Mesendoderm (in vitro differentiated cells): Measurements from ENCODE around the gene PSMB1.

Experiments
- DNase-seq: peaks from one replicate; pipeline ENCODE4 v3.0.0; 2013
- H2AK5ac ChIP-seq: 2 replicates; pipeline ENCODE4 v1.6.1; 2013; ENCODE audit warnings: low read length, inconsistent platforms
- H2BK120ac ChIP-seq: 2 replicates; pipeline ENCODE4 v1.6.1; 2013; ENCODE audit warnings: low read depth, mild to moderate bottlenecking, low read length, moderate library complexity, mixed read lengths
- H2BK15ac ChIP-seq: replicated peaks from 2 replicates; pipeline ENCODE4 v1.6.1; 2013; ENCODE audit warnings: low read depth, mild to moderate bottlenecking, moderate library complexity
- H2BK5ac ChIP-seq: 2 replicates; pipeline ENCODE4 v1.6.1; 2013; ENCODE audit warnings: low read length, inconsistent platforms
- H3K18ac ChIP-seq: 2 replicates; pipeline ENCODE4 v1.6.1; 2013; ENCODE audit warnings: mild to moderate bottlenecking, low read length, mixed read lengths
- H3K23ac ChIP-seq: one replicate; pipeline ENCODE4 v1.6.1; 2013; ENCODE audit warnings: low read length
- H3K27ac ChIP-seq: 2 replicates; pipeline ENCODE4 v1.5.1; 2013; ENCODE audit warnings: low read depth, mild to moderate bottlenecking, inconsistent platforms, low read length, moderate library complexity
- H3K27me3 ChIP-seq: 2 replicates; pipeline ENCODE4 v1.6.1; 2013; ENCODE audit warnings: low read length, control low read depth, mild to moderate bottlenecking, inconsistent platforms; ENCODE audit not compliant: insufficient read depth, poor library complexity
- H3K36me3 ChIP-seq: 2 replicates; pipeline ENCODE4 v1.6.1; 2013; ENCODE audit warnings: low read length, inconsistent platforms; ENCODE audit not compliant: control insufficient read depth, insufficient read depth
- H3K4ac ChIP-seq: one replicate; pipeline ENCODE4 v1.6.1; 2013; ENCODE audit warnings: low read depth, mild to moderate bottlenecking, low read length, moderate library complexity
- H3K4me1 ChIP-seq: 2 replicates; pipeline ENCODE4 v1.6.1; 2013; ENCODE audit warnings: low read depth, low read length, inconsistent platforms; ENCODE audit not compliant: control insufficient read depth
- H3K4me2 ChIP-seq: 2 replicates; pipeline ENCODE4 v1.6.1; 2013; ENCODE audit warnings: low read length
- H3K4me3 ChIP-seq: 2 replicates; pipeline ENCODE4 v1.5.1; 2013; ENCODE audit warnings: mild to moderate bottlenecking, low read length
- H3K56ac ChIP-seq: one replicate; pipeline ENCODE4 v1.6.1; 2013; ENCODE audit warnings: low read length
- H3K79me1 ChIP-seq: 2 replicates; pipeline ENCODE4 v1.6.1; 2013; ENCODE audit warnings: low read length, inconsistent platforms
- H3K79me2 ChIP-seq: 2 replicates; pipeline ENCODE4 v1.6.1; 2013; ENCODE audit warnings: mild to moderate bottlenecking, low read length; ENCODE audit not compliant: control insufficient read depth, insufficient read depth
- H3K9ac ChIP-seq: 2 replicates; pipeline ENCODE4 v1.6.1; 2013; ENCODE audit warnings: low read length, inconsistent platforms
- H4K5ac ChIP-seq: one replicate; pipeline ENCODE4 v1.6.1; 2013; ENCODE audit warnings: low read length
- H4K8ac ChIP-seq: one replicate; pipeline ENCODE4 v1.6.1; 2013; ENCODE audit warnings: low read depth, mild to moderate bottlenecking, control low read depth, low read length, moderate library complexity
- WGBS: extraction: QIAGEN DNeasy Blood & Tissue Kit; methylation state at CpG from one replicate; pipeline ENCODE4 v1.1.7; 2013; ENCODE audit warnings: low lambda C conversion rate, missing lambda C conversion rate; ENCODE audit not compliant: insufficient coverage; ENCODE audit errors: extremely low coverage; 5-methylcytosine and 5-hydroxymethylcytosine counted together

PSMB1 gene

DNA sequence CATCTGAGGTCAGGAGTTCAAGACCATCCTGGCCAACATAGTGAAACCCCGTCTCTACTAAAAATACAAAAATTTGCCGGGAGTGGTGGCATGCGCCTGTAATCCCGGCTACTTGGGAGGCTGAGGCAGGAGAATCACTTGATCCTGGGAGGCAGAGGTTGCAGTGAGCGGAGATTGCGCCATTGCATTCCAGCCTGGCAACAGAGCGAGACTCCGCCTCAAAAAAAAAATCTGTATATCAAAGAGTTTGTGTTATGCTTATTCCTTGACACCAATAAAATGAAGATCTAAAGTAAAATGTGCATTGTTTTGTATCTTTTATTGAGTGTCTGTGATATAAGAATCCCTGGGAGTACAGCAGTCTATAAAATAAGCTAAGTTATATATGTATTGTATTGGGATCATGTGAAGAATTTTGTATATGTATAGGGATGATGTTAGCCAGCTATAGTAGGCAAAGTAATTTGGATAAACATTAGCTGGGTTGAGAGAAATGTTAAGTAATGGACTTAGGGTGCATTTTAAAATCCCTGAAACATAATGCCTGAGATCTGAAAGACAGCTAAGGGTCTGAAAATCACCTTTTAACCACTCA lies 11.9 kb upstream of the PSMB1 start:
- Histone ChIP-seq H2BK15ac (no peak overlapping the region), H3K18ac (no peak overlapping the region), H2BK120ac (no peak overlapping the region), H2BK5ac (no peak overlapping the region), H3K9ac (no peak overlapping the region), H3K36me3 (peaks cover 6% of the 10 kb centered on the region), H3K4ac (no peak overlapping the region), H4K5ac (no peak overlapping the region), H3K4me2 (no peak overlapping the region), H3K79me2 (no peaks in the 10 kb centered on the region), H3K79me1 (no peaks in the 10 kb centered on the region), H3K27ac (no peak overlapping the region), H3K56ac (no peak overlapping the region), H3K4me3 (no peak overlapping the region), H2AK5ac (no peak overlapping the region), H3K23ac (no peak overlapping the region), H3K27me3 (no peaks in the 10 kb centered on the region), H3K4me1 (no peaks in the 10 kb centered on the region), H4K8ac (no peak overlapping the region)
- no CpG with 5 or more reads among the region's 8 CpGs for WGBS
- no peak for DNase-seq

- no peak overlapping the region for H3K27ac ChIP-seq
- no peaks in the 10 kb centered on the region for H3K27me3 ChIP-seq
- H3K23ac ChIP-seq, result no peak overlapping the region
- H2BK5ac ChIP-seq, result no peak overlapping the region
- H3K4ac ChIP-seq, result no peak overlapping the region
- no peak overlapping the region for H2BK15ac ChIP-seq
- no CpG with 5 or more reads among the region's 4 CpGs for WGBS
- peaks cover 2% of the 10 kb centered on the region for H3K36me3 ChIP-seq
- H3K4me1 ChIP-seq, result no peaks in the 10 kb centered on the region
- peaks cover 4% of the 10 kb centered on the region for H3K79me2 ChIP-seq
- no peak overlapping the region for H3K18ac ChIP-seq
- H2BK120ac ChIP-seq, result no peak overlapping the region
- no peak overlapping the region for H4K5ac ChIP-seq
- H4K8ac ChIP-seq, result no peak overlapping the region
- no peak overlapping the region for H3K9ac ChIP-seq
- no peak overlapping the region for H2AK5ac ChIP-seq
- peaks cover 3% of the 10 kb centered on the region for H3K79me1 ChIP-seq
- no peak for DNase-seq
- H3K56ac ChIP-seq, result no peak overlapping the region
- H3K4me2 ChIP-seq, result no peak overlapping the region
- no peak overlapping the region for H3K4me3 ChIP-seq
Measured at GRCh38 chr6:170561555-170561954, 8.4 kb upstream of the PSMB1 start.

DNA sequence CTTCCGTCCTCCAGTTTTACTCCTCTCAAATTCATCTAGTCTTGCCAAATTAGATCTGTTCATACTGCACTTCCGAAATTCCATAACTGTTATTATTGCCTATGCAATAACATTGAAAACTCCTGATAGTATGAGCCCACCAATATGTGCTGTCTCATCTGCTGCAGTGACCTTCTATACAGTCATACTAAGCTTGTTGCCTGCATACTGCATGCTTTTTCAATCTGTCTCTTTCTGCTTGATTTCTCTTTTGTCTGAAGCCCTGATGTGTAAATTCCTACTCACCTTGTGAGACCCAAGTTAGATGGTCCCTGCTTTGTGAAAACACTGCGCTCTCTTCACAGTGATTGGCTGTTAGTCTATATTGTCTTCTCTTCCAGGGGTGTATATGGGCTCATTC lies 2.2 kb upstream of the PSMB1 start:
- no peak overlapping the region for H3K4ac ChIP-seq
- no peak overlapping the region for H3K18ac ChIP-seq
- H3K27ac ChIP-seq, result no peak overlapping the region
- peaks cover 48% of the 10 kb centered on the region for H3K79me2 ChIP-seq
- H3K23ac ChIP-seq, result no peak overlapping the region
- H3K27me3 ChIP-seq, result no peaks in the 10 kb centered on the region
- no peak for DNase-seq
- H2BK120ac ChIP-seq, result no peak overlapping the region
- H3K9ac ChIP-seq, result peak overlapping the region; percentile 85
- H3K4me3 ChIP-seq, result no peak overlapping the region
- H3K4me1 ChIP-seq, result peaks cover 5% of the 10 kb centered on the region
- no peaks in the 10 kb centered on the region for H3K36me3 ChIP-seq
- H2AK5ac ChIP-seq, result no peak overlapping the region
- no peak overlapping the region for H2BK15ac ChIP-seq
- H3K79me1 ChIP-seq, result peaks cover 8% of the 10 kb centered on the region
- peak overlapping the region; percentile 70 for H3K4me2 ChIP-seq
- H4K8ac ChIP-seq, result no peak overlapping the region
- no peak overlapping the region for H4K5ac ChIP-seq
- no CpG with 5 or more reads among the region's 3 CpGs for WGBS
- no peak overlapping the region for H2BK5ac ChIP-seq
- H3K56ac ChIP-seq, result no peak overlapping the region

GRCh38 chr6:170554796-170555137 lies 1.7 kb upstream of the PSMB1 start:
- Histone ChIP-seq H3K18ac (no peak overlapping the region), H3K79me2 (peaks cover 53% of the 10 kb centered on the region), H2AK5ac (no peak overlapping the region), H2BK15ac (no peak overlapping the region), H3K4me1 (peaks cover 5% of the 10 kb centered on the region), H3K27ac (no peak overlapping the region), H2BK5ac (no peak overlapping the region), H3K23ac (no peak overlapping the region), H3K4me3 (peak overlapping the region; percentile 72), H3K4me2 (peak overlapping the region; percentile 70), H3K27me3 (no peaks in the 10 kb centered on the region), H3K9ac (peak overlapping the region; percentile 85), H3K56ac (peak overlapping the region; percentile 98), H3K79me1 (peaks cover 8% of the 10 kb centered on the region), H3K4ac (no peak overlapping the region), H3K36me3 (no peaks in the 10 kb centered on the region), H4K8ac (no peak overlapping the region), H4K5ac (no peak overlapping the region), H2BK120ac (no peak overlapping the region)
- WGBS, result no CpG with 5 or more reads among the region's 7 CpGs
- no peak for DNase-seq

DNA sequence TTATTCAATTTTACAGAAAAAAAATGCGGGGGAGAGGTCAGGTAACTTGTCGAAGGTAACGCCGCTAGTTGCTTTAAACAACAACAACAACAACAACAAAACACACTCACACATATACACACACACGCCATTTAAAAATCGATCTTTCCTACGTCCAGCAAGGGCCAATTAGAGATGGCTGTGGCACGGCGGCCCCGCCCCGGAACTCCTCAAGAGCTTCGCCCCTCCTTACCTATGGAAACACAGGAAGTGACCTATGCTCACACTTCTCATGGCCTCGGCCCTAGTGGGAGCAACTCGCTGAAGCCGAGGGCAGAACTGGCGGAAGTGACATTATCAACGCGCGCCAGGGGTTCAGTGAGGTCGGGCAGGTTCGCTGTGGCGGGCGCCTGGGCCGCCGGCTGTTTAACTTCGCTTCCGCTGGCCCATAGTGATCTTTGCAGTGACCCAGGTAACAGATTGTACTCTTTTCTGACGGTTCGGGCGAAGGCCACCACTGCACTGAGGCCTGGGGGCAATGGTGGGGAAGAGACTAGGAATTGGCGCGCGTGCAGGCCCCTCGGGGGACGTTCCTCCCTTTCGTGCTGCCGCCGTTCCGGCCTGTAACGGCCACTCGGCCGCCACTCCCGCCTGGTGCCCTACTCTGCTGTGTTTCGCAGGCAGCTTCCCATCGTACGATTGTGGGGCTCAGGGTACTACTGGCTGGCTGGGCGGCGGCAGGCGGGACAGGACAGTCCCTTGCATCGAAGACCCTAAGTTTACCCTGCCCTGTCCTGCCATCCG lies 1.1 kb upstream of the PSMB1 start, which contains the start of gene TBP:
Gene TBP (plus strand): TSS at position 357 of the 783 bp plus-strand sequence. CDS start 2,661 bp downstream, outside the sequence.
- no peak within 1 kb of the TSS for H3K23ac ChIP-seq
- no peak within 1 kb of the TSS for H4K5ac ChIP-seq
- H3K9ac ChIP-seq, result peak within 1 kb of the TSS; percentile 85
- H2BK5ac ChIP-seq, result no peak within 1 kb of the TSS
- no peaks in the 10 kb centered on the region for H3K27me3 ChIP-seq
- peaks cover 59% of the 10 kb centered on the region for H3K79me2 ChIP-seq
- H3K18ac ChIP-seq, result no peak within 1 kb of the TSS
- peak within 1 kb of the TSS; percentile 98 for H3K56ac ChIP-seq
- peaks cover 5% of the 10 kb centered on the region for H3K4me1 ChIP-seq
- H2BK120ac ChIP-seq, result no peak within 1 kb of the TSS
- no peak within 1 kb of the TSS for H2AK5ac ChIP-seq
- no peak within 1 kb of the TSS for H4K8ac ChIP-seq
- no peak within 1 kb of the TSS for H3K4ac ChIP-seq
- H3K79me1 ChIP-seq, result peaks cover 8% of the 10 kb centered on the region
- H3K4me3 ChIP-seq, result peak within 1 kb of the TSS; percentile 72
- H3K4me2 ChIP-seq, result peak within 1 kb of the TSS; percentile 70
- H3K27ac ChIP-seq, result no peak within 1 kb of the TSS
- no peaks in the 10 kb centered on the region for H3K36me3 ChIP-seq
- no CpG with 5 or more reads among the region's 51 CpGs for WGBS
- peak; percentile 100 for DNase-seq
- H2BK15ac ChIP-seq, result no peak within 1 kb of the TSS
